G401 (cell line): Measurements from ENCODE around the gene SANBR. TPM values are rescaled to one million over a fixed set of nuclear protein-coding genes. Genes with fewer than 3 reads are reported as not detected.
"Not testable (repeated sequence)": the region's sequence is repeated elsewhere in the genome, so short reads cannot be mapped to it uniquely, and the experiment has no call there.

Experiments used
- DNase-seq: peaks from one replicate; pipeline ENCODE4 v3.0.0-alpha.2; 2015; ENCODE audit warnings: low spot score
- in situ Hi-C: cut with HindIII; loops from 2 replicates; pipeline ENCODE4 v1.10.0; 2016; ENCODE audit warnings: low sequenced_read_pairs, mixed read lengths
- total RNA-seq: library from RNA; depleted of rRNA; stranded (reverse); fragments of >200 nt; shearing (Covaris generic); gene quantifications from 2 replicates; pipeline ENCODE4 v1.2.3, GENCODE V29; 2014; rRNA removed

Gene SANBR
- total RNA-seq: 11.9 and 17.2 TPM in 2 replicates

- DNase-seq: peak; percentile 98
- in situ Hi-C loops: no loop called here
These were observed at the start of gene SANBR for GRCh38 chr2:61065714-61066709. SANBR (plus strand) TSS chr2:61065871; CDS start chr2:61070351, 4,480 bp downstream.

GRCh38 chr2:61015976-61016375, 49.7 kb upstream of the SANBR start:
- in situ Hi-C loops: no loop called here
- no peak for DNase-seq

DNA sequence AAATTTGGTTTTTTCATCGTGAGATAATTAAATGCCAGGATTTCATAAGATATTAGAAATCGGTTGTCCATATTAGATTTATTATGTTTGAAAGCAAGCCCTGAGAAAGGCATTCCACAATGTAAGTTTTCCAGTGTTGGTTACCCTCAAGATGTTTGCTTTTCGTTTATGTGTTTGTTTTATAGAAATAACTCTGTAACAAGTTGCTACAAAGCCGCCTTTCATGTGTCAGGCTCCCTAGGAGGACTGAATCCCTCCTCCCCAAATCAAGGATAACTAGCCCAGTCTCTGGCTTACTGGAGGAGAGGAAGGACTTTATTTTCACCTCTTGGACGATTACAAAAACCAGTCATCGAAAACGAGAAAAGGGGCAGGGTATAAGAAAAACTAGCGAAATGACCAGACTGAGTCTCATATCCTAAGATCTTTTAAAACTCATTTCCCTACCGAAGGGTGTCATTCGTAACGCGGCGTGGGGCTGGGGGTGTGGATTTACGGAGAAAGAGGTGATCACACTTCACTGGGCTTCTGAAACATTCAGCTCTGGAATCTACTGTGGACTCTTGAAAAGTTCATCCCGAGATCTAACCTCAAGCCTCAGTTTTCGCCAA, 49.2 kb upstream of the SANBR start:
- in situ Hi-C loops: no loop called here

DNA sequence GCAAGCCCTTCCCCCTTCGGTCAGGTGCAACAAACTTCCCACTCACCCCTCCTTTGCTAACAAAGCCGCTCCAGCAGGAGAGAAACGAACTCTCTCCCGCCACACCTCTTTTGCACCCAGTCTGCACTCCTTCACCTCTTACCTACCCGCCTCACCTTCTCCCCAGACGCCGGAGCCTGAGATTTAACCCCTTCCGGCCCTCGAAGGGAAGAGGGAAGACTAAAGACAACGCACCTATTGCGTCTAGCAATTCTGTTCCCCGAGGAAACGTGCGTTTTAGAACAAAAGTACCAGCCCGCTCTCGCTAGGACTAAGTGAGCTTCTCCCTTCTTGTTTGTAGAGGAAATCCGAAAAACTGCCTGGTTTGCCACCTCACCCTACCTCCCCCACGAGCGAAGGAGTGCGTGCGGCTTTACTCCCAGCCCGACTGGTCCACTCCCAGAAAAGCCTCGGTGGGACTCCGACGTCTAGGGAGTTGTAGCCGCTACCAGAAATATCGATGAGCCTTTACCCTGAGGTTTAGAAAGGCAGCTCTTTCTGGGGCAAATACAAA, 48.6 kb upstream of the SANBR start:
- peak; percentile 87 for DNase-seq
- in situ Hi-C loops: no loop called here

More for the DNA sequence above, 49.2 kb upstream of the SANBR start:
- peak; percentile 3 for DNase-seq

GRCh38 chr2:61017556-61018317, 47.9 kb upstream of the SANBR start, which contains the start of the genes PEX13 and PUS10:
PEX13 (plus strand) TSS chr2:61017720; CDS start chr2:61017760, 40 bp downstream.
PUS10 (minus strand) TSS chr2:61018255; CDS start chr2:61011890, 6,365 bp downstream.
- in situ Hi-C loops: no loop called here

DNA sequence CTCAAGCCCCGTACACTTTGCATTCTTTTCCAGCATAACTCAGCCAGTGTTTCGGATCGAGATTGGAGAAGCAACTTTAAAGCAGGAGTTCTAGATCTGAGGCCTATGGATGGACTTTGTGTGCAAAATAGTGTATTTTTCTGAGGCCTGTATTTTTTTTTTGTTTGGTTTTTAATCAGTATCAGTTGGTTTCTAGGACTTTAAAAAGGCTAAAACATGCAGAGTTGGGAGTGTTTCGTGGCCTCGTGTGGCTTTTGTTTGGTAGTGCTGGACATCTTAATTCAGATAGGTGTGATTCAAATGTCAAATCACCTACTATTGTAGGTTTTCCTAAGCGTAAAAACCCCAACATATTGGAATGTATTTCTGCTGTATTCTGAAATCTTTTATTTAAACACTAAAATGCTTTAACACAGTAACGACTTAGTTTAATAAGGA, 47.3 kb upstream of the SANBR start:
- no peak for DNase-seq
- in situ Hi-C loops: no loop called here

More at GRCh38 chr2:61017556-61018317, 47.9 kb upstream of the SANBR start, which contains the start of the genes PEX13 and PUS10:
- peak; percentile 88 for DNase-seq

DNA sequence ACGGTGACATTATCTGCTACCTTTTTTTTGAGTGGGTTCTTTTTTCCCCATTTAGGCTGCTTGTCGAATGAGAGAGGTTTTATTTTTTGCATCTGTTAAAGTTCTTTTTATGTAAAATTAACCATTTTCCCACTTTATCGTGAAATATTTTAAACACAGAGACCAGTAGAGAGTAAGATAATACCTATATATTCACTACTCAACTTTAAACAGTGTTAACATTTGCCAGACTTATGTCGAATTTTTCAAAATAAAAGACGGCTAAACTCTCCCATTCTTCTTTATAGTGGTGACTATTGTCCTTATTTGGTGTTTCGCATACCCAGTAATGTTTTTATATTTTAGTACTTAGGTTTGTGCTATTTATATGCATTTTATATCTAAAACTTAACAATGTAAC, 46.9 kb upstream of the SANBR start:
- DNase-seq: no peak
- in situ Hi-C loops: no loop called here

- in situ Hi-C loops: no loop called here
- no peak for DNase-seq
These were observed 44.4 kb upstream of the SANBR start for GRCh38 chr2:61021228-61021660.

GRCh38 chr2:61023670-61024069, 42.0 kb upstream of the SANBR start:
- in situ Hi-C loops: no loop called here
- DNase-seq: no peak

DNA sequence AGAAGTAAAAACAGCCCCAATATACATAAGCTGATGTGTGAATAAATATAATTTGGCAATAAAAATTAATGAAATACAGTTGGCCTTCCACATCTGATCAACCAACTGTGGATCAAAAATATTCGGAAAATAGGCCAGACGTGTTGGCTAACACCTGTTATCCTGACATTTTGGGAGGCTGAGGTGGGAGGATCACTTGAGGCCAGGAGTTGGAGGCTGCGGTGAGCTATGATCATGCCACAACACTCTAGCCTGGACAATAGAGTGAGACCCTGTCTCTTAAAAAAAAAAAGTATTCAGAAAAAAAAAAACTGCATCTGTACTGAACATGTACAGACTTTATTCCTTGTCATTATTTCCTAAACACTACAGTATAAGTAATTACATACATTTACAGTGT, 36.1 kb upstream of the SANBR start:
- in situ Hi-C loops: no loop called here
- DNase-seq: no peak

DNA sequence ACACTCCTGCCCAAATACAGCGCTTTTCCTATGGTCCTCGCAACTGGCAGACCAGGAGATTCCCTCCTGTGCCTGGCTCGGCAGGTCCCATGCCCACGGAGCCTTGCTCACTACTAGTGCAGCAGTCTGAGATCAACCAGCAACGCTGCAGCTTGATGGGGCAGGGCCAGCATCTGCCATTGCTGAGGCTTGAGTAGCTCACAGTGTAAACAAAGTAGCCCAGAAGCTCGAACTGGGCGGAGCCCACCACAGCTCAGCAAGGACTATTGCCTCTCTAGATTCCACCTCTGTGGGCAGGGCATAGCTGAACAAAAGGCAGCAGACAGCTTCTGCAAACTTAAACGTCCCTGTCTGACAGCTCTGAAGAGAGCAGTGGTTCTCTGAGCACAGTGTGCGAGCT, 31.1 kb upstream of the SANBR start:
- DNase-seq, in situ Hi-C loops: not testable (repeated sequence)

GRCh38 chr2:61036643-61037042, 29.0 kb upstream of the SANBR start:
- in situ Hi-C loops, DNase-seq: not testable (repeated sequence)

DNA sequence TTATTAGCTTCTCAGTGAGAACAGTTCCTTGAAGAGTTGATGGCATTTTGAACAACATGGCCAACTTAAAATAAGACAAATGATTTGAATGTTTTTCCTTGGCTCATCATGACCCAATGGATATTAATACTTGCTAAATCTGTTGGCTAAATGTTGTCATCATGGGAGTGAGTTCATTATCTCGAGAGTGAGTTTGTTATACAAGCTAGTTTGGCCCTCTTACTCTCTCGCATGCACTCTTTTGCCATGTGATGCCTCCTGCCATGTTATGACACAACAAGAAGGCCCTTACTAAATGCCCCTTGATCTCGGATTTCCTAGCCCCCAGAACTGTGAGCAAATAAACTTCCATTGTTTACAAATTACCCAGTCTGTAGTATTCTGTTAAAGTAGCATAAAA, 22.9 kb upstream of the SANBR start:
- DNase-seq: no peak
- in situ Hi-C loops: no loop called here

DNA sequence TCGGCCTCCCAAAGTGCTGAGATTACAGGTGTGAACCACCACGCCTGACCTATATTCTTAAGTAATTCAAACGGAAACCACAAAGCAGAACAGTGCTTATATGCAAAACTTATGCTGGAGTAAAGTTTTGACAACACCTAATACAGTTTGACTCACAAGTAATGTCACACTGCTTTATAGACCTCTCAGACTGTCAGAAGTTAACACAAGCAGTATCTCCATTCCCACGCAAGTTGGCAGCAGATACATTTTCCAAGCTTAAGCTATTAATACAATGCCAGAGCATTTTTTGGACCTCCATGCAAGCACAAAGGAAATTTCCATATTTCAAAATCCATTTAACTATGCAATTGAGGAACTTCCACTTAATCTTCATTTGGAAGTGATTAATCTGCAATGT, 21.0 kb upstream of the SANBR start:
- in situ Hi-C loops: no loop called here
- DNase-seq: no peak

DNA sequence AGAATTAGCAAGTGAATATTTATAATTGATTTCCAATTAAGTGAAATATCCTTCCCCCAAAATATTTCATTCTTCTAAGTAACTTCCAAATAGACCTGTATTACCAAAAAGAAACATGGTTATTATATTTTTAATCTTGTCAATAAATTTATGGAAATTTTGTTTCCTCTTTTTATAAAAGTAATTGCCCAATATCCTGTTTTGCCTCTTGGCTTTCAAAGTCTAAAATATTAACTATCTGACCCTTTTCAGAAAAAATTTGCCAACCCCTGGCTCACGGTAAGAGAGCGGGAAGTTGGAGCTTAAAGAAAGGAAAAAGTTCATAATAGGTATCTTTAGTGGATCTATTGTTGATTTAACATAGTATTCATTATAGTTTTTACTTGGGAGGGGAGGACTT, 20.4 kb upstream of the SANBR start:
- no peak for DNase-seq
- in situ Hi-C loops: no loop called here

GRCh38 chr2:61045999-61046398, 19.7 kb upstream of the SANBR start:
- in situ Hi-C loops: no loop called here
- DNase-seq: no peak

DNA sequence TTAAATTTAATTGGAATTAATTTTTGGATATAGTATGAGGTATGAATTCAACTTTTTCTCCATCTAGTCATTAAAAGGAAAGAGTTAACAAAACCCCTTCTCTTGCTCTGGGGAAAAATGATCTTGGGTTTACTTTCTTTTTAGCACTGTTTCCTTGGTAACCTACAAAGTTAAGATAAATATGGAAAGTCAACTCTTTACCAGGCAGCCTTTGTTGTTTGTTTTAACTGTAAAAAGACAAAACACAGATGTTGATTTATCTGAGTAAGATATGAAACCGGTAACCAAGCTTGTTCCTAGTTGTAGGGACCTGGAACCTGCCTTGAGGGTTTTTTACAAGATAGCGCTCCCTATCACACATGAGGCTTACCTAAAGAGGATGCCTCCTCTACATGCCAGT, 10.1 kb upstream of the SANBR start:
- in situ Hi-C loops: no loop called here
- no peak for DNase-seq

DNA sequence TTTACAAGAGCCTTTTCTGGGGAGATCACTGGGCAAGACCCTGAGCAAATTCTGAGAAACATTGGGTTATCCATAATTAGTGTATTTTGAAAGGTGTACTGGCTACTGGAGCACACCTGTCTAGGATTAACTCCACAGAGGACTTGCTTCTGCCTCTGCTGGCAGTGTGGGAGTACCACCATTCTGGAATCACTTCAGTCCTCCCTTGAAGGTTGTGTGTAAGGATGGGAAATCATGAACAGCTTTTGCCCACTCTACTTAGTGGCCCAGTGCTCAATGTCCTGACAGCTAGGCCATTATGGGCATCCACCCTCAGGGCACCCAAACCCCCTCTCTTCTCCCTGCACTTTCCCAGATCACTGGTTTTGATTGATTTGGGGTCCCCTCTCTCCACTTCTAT, 8.1 kb upstream of the SANBR start:
- DNase-seq: no peak
- in situ Hi-C loops: no loop called here

DNA sequence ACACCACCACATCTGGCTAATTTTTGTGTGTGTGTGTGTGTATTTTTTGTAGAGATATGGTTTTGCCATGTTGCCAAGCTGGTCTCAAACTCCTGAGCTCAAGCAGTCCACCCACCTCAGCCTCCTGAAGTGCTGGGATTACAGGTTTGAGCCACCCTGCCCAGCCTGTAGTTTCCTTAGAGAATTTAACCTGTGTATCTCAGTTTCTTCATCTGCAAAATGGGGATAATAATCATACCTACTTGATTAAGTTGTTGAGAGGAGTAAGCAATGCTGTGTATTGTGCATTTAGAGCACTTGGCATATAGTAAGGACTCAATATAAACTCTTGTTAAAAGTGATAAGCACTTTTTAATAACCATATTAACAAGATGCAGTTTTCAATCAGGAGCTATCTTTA, 6.3 kb upstream of the SANBR start:
- no peak for DNase-seq
- in situ Hi-C loops: no loop called here
